ENCODE data around the gene SOX11.

GRCh38 chr2:5686536-5686935 is 5.6 kb upstream of the SOX11 start:
- TF ChIP-seq FOXA1 (IDR thresholded peaks at IDR 0.05) (no peak), TARDBP (IDR thresholded peaks at IDR 0.05) (no peak), HDGF (IDR thresholded peaks at IDR 0.05; ENCODE audit: borderline replicate concordance) (no peak), SP1 (IDR thresholded peaks at IDR 0.05) (no peak), ELF4 (IDR thresholded peaks at IDR 0.05) (no peak), FOXM1 (IDR thresholded peaks at IDR 0.05; ENCODE audit: borderline replicate concordance) (no peak), SUZ12 (IDR thresholded peaks at IDR 0.05) (no peak)
